HG02763 (cell line): ENCODE results near the gene TUBA1B.
"Not testable (repeated sequence)": the region's sequence is repeated elsewhere in the genome, so short reads cannot be mapped to it uniquely, and the experiment has no call there.

Source experiments
- ATAC-seq: cut with Tn5 transposase; IDR thresholded peaks from one replicate; pipeline ENCODE4 v1.9.1; 2021; ENCODE audit warnings: mild to moderate bottlenecking, moderate library complexity; ENCODE audit not compliant: unreplicated experiment

TUBA1B gene

DNA sequence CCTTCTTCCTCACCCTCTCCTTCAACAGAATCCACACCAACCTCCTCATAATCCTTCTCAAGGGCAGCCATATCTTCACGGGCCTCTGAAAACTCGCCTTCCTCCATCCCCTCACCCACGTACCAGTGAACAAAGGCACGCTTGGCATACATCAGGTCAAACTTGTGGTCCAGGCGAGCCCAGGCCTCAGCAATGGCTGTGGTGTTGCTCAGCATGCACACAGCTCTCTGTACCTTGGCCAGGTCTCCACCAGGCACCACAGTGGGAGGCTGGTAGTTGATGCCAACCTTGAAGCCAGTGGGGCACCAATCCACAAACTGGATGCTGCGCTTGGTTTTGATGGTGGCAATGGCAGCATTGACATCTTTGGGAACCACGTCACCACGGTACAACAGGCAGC lies 3.2 kb downstream of the TUBA1B start:
- ATAC-seq = not testable (repeated sequence)

DNA sequence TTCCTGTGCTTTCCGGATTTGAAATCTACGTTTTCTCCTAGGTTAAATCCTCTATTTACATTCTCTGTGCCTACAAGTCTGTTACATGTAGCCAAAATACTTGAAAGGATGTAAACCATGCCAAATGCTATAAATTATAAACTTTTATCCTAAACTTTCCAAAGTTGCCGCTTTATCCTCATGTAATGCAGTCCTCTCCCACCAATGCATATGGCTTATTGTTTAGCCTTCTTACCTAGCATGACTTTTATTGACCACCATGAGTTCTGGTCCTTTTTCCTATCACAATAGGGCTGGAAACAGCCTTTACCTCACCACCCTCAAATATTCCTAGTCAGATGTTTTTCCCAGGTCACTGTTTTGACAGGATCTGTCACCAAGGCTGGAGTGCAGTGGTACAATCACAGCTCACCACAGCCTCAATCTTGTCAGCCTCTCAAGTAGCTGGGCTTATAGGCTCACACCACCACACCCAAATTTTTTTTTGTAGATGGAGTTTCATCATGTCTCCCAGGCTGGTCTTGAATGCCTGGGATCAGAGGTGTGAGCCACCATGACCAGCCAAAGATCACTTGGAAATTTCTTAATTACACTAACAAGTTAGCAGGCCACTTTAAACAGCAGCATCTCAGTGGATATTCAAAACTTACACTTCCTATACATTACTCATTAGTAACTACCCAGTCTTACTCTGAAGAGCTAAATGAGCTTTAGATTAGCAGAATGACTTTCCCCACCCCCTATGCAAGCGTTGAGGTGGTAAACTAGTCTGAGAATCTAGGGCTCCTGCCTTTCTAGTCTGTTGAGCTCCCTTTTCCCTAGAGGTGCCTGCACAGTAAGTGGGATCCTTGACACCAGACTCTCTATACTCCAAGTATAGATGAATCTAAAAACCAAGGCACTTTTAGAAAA lies 4.1 kb downstream of the TUBA1B start:
- no peak for ATAC-seq

DNA sequence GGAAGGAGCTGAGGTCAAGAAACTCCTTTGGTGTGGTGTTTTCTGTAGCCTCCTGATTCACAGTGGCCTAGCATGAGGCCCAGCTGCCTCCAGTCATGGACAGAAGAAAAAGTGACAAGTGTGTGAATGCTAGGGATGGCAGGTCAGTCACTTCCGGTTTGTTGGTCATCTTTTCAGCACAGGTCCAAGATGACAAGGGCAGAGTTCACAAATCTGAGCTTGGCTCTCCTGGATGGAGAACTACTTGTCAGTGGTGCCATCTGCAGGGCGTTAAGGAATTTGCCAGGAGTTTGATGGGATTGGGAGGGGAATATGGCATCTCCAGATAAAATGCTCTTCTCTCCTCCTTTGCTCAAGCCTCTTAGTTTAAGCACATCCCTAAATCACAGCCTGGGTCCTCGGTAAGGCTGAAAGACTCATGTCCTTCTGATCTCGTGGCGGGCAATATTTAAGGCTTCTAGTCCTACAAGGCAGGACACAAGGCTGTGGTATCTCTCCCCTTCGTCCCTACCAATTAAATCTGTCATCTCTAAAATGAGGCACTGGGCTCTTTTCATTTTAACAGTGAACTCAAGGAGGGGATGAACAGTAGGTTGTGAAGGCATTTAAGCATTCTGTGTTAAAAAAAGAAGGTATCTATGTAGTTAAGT lies 10.0 kb downstream of the TUBA1B start:
- no peak for ATAC-seq

DNA sequence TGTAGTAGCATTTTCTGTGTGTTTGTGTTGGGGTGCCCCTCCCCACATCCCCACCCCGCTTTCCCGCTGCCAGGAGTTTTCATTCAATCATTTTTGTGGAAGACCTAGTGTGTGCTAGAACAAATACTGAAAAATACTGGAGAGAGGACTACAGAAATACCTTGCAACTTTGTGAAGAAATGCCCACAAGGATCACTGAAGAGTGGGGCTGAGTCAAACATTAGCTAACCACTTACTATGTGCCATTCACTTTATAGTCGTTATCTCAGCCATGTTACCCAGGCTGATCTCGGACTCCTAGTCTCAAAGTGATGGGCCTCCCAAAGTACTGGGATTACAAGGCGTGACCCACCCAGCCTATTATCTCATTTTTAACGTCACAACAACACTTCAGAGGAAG lies 20.0 kb downstream of the TUBA1B start:
- ATAC-seq = no peak

DNA sequence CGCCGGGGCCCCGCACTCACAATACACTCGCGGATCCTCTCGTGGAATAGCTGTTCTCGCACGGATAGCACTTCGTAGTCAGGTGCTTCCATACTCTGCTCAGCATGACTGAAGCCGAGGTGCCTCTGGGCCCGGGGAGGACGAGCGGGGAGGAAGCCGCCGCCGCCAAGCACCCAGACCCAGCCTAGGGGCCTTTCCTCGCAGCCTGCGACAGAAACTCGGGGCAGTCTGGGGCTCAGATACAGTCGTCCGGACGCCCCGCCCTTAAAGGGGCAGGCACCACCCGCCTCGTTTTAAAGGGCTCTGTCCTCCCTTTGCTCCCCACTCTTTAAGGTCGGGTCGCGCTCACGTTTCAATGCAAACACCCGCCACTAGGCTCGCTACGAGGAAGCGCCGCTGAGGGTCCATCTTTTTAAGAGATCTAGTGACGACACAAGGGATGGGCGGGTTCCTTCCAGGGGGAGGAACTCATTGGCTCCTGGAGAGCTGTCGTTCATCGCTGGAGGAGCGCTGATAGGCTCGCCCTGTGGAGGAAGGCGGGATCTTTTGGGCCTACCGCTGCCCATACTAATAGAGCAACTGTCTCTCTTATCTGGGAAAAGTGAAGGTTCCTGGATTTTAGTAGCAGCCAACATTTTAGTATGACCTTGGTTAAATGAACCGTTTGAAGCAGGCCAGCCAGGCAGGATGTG lies 20.6 kb downstream of the TUBA1B start, which contains the start of gene LMBR1L:
Gene LMBR1L, minus strand, starts transcription at position 384 of the 692 bp plus-strand sequence. Its CDS starts 292 bp downstream, at position 92.
- ATAC-seq = peak; percentile 99

DNA sequence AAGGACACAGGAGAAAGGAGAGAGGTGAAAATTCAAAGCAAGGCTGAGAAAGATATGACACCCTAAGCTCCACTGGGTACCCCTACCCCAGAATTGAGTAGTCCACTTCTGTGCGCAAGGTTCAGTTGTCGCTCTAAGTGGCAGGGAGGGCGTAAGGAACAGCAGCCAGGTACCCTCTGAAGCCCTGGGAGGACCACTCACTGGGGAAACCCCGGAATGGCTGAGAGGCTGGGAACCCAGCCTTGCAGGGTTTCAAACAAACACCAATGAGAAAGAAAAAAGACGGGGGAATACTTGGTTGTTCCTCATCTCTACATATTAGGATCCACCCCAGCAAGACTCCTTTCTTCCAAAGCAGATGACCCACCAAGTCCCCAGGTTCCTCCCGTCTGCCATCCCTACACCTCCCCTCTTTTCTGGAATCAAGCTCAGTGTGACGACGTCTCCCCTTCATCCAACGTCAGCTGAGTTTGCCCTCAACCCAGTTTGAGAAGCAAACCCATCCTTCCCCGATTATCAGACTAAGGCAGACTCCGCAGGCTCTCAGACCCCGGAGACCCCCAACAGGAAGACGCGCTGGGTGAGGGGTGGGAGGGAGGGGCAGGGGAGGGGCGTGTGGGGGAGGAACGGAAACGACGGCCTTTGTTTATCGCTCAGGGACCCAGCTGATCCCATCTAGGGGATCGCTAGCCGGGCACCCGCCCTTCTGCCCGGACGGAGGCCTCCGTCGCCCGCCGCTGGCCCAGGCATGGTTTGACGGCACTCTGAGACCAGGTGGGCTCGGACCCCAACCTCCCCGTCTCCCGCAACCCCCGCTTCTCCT lies 21.3 kb downstream of the TUBA1B start:
- no peak for ATAC-seq

DNA sequence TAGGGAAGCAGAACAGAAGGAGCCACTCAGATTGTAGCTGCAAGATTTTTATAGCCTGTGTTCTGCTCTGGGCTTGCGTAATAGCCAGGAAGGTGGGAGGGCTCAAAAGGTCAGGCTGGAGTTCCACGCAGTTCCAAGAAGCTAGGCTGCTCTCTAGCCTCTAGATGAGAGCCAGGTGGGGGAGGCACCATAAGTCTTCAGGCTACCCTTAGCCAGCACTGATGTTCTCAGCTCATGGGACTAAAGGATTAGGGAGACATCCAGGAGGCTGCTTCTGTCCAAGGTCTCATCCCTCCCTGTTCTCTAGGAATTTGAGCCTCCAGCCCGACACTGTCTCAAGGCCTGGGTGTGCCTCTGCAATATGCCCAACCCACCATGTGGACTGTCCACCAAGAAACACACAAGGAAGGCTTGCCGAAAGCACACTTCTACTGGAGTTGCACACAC lies 22.2 kb downstream of the TUBA1B start:
- ATAC-seq = no peak

DNA sequence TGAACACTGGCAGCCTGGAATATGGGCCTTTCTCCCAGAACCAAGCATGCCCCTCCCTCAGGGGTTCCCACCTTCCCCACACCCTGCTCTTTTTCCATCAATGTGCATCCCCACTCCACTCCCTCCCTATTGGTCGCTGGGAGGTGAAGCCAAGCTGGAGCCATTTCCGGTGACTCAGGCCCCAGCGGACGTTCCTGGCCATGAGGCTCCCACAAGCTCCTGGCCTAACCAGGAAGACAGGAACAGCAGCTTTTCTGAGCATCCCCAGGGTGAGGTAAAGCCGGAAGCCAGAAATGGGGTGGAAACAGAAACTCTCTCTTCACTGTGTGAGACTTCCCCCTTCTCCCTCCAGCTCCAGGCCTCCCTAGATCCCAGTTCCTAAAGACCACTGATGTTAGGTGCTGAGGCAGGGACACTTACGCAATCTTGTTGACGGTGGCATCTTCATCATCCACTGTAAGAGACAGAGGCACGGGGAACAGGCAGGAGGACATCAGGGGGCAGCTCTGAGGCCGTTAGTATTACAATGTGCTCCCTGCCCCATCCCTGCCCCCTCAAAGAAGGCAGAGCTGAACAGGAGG lies 25.6 kb downstream of the TUBA1B start:
- no peak for ATAC-seq

DNA sequence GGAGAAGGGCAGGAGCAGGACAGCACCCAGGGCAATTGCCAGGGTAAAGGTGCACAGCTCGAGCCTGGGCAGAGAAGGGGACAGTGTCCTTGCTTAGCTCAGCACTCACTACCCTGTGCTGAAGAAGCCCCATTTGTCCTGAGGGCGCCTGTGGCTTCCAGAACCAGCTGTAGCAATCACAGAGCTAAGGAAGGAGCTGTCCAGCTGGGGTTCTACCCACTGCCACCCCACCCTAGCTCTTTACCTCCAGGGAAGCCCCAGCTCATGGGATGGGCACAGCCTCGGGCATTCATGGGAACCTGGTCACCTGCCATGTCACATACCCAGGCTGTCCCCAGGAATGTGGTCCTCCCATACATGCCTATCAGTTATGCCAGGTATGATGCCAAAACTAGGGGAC lies 26.4 kb downstream of the TUBA1B start:
- ATAC-seq = no peak

DNA sequence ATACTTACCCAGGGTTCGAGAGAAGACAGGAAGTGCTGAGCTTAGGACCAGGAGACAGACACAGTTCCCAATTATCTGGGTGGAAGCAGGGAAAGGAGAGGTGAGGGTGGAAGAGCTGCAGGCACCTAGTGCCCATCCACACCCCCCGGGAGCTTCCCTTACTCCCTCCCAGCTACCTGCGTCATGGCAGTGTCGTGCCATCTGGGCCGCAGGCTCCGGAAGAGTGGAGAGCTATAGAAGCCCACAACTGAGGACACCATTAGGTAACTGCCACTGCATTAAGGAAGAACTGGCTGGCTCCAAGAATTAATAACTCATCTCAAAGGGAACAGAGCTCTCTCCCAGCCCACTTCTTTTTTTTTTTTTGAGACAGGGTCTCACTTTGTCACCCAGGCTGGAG lies 30.8 kb downstream of the TUBA1B start:
- ATAC-seq = no peak

DNA sequence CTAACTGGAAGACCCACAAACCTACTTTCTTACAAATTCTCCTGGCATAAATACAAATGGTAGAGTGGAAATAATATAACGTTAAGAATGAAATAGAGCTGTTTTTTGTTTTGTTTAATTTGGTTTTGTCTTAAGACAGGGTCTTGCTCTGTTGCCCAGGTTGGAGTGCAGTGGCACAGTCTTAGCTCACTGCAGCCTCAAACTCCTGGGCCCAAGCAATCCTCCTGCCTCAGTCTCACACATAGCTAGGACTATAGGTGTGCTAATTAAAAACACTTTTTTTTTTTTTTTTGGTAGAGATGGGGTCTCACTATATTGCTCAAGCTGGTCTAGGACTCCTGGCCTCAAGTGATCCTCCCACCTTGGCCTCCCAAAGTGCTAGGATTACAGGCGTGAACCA lies 32.5 kb downstream of the TUBA1B start:
- no peak for ATAC-seq

DNA sequence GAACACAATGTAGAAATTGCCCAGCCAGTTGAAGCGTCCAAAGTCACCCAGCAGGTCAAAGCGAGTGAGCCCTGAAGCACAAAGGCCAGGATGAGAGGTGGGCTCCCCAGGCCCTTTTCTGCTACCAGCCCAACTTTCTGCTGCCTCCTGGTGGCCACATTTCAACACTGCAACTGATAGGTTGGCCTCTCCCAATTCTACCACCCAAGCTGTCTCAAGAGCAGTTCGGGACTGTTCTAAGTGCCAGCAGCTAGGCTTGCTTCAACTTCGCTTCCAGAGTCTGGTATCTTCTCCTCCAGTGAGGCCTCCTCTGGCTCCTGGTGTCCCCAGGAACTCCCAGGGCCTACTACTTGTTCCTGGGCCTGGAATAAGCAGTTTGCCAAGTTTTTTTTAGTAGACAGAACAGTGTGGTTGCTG lies 33.2 kb downstream of the TUBA1B start:
- no peak for ATAC-seq

DNA sequence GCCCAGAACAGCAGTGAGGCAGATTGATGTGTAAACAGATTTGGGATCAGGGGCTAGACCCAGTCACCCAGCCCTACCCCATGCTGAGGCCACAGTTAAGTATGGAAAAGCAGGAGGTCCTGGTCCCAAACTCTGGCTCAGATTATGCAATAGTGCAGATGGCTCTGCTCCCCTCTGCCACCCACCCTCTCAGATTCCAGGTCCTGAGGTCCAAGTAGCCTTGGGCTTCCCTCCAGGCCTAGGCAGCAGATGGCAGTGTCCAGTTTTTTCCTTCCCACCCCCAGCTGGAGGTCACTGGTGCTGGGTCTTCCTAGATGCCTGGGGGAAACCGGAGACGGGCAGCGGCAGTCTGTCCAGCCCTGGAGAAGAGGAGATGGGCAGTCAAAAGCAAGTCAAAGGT lies 33.8 kb downstream of the TUBA1B start:
- no peak for ATAC-seq

DNA sequence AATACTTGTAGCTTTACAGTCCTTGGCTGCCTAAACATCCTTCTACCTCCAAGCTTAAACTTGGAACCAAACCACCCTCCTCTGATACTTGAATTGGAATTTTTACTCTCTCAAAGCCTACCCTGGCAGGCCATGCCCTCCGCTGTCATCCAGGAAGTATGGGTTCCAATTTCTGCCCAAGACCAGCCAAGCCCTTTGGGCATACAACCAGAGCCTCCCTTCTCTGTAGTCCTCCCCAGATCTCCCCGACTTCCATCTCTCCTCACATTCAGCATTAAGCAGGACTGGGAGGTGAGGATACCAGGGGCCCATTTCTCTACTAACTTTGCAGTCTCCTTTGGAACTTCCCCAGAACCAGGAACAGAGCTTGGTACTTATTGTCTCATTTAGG lies 36.2 kb downstream of the TUBA1B start:
- no peak for ATAC-seq

DNA sequence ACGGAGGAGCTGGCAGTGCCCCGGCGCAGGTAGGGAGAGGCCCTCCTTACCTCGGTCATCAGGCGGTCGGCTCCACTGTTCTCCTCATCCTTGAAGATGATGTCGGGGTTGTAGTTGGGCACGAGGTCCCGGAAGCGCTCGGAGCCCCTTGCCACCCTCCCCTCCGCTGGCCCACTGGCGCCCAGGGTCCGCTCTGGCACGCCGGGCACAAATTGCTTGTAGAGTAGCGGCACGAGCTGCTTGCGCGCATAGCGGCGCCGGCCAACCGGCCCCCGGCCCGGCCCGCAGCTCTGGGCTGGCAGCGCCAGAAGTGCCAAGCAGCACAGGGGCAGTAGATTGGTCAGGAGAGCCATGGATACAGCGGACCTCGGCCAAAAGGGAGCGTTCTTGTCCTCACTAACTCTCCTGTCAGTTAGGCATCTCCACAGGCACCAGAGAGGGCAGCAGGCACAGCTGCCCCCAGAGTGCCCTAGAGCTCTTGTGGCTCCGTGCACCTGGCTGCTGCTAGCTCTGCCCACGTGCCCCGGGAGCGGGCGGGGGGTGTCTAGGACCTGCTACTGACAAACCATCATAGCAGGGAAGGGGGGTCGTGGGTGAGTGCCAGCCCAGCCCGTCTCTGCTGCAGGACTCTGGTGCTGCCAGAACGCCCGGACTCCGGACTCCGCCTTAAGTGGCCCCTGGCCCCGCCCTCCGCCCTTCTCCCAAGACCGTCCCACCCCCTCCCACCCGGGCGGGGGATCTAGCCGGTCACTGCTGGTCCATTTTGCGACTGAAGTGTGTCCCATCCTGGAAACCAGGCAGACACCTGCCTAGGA lies 36.8 kb downstream of the TUBA1B start, which contains the start of gene DHH:
Gene DHH, minus strand, starts transcription at position 642 of the 815 bp plus-strand sequence. Its CDS starts 289 bp downstream, at position 353.
- no peak for ATAC-seq

DNA sequence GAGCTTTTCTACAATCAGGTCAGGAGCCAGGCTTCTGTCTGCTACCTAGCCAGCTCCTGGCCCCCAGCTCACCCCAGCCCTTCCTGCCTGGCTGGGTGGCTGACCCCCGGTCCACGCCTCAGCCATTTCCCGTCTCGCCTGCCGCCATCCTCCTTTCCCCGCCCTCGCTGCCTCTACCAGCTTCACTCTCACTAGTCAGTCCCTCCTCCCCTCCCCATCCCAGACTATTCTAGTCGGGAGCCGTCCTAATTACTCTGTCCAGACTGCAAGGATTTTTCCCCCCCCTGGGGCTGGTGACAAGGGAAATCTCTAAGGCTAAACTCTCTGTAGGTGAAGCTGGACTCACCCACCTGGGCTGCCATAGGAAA lies 37.4 kb downstream of the TUBA1B start:
- no peak for ATAC-seq

DNA sequence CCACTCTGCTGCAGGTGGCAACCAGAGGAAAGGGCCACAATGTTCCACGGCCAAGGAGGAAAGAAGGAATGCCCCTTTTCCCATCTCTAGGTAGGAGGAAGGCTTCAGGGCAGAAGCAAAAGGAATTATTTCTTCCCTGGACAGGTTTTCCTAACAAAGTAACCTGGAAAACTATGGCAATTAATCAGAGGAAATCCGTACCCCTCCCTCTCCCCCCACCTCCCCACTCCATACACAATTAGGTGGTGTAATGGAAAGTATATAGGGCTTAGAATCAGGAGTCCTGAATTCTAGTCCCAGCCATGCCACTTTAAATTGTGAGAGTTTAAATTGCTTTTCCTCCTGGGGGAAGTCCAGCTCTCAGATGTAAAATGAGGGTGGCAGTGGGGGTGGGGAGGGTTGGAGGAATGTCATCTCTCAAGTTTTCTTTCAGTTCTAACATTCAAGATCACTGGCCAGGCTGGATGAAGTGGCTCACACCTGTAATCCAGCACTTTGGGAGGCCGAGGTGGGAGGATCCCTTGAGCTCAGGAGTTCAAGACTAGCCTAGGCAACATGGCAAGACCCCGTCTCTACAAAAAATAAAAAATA lies 38.3 kb downstream of the TUBA1B start:
- ATAC-seq = no peak

DNA sequence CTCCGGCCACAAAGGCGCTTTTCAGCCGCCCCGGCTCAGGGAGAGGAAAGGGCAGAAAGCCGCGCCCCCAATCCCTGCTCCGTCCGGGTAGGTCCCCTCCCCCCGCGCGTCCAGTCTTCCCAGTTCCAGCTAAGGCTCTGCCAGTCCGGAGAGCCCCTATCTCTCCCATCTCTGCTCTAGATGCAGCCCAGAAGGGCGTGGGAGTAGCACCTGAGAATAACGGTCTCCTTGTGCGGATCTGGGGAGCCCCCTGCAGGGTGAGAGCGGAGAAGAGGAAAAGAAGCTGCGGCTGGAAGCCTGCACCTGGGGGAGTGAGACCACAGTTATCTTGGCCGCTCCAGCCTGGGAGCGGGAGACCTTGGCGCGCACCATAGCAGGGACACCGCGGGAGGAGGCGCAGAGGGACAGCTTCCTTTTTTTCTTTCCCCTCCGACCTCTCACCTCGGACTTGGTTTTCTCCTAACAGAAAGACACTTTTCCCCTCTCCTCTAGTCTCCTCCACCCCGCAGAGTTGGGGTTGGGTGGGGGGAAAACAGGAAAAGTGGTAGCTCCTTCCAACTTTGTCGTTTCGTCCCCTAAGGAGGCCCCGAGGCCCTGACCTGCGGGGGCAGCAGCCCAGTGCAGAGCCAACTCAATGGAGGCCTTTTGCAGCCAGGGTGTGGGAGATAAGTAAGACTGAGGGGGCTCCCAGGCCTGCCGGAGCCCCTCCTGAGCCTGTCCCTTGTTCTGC lies 38.9 kb downstream of the TUBA1B start:
- ATAC-seq = no peak

DNA sequence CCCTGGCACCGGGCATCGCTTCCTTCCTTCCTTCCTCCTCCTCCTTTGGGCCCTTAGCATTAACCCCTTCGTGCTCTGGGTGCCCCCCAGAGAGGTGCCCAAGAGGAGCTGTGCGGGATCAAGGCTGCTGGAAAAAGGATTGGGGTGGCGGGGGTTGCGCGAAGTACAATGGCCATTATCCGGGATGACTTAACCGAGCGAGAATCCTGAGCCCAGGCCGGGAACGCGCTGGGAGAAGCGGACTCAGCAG lies 39.4 kb downstream of the TUBA1B start:
- no peak for ATAC-seq
